Osteoblast (primary cell): ENCODE data around the gene SIL1. TPM values are rescaled to one million over a fixed set of nuclear protein-coding genes. Genes with fewer than 3 reads are reported as not detected.

Experiments used
- DNase-seq: peaks from one replicate; pipeline ENCODE4 v3.0.0; 2011; ENCODE audit warnings: low spot score, mixed read lengths; ENCODE audit not compliant: insufficient read length; ENCODE audit errors: missing footprints
- H2AFZ ChIP-seq: 2 replicates; pipeline ENCODE4 v1.6.0; 2011; ENCODE audit warnings: mild to moderate bottlenecking, low read length
- H3K27ac ChIP-seq: 2 replicates; pipeline ENCODE4 v1.5.1; 2011; ENCODE audit warnings: mild to moderate bottlenecking, low read depth, low read length, moderate library complexity
- H3K27me3 ChIP-seq: 2 replicates; pipeline ENCODE4 v1.6.0; 2012; ENCODE audit warnings: mild to moderate bottlenecking, control low read depth, inconsistent platforms, low read length, moderate library complexity; ENCODE audit not compliant: insufficient read depth
- H3K36me3 ChIP-seq: 2 replicates; pipeline ENCODE4 v1.5.1; 2011; ENCODE audit warnings: mild to moderate bottlenecking, low read length, control low read depth, moderate library complexity; ENCODE audit not compliant: insufficient read depth
- H3K4me1 ChIP-seq: 2 replicates; pipeline ENCODE4 v1.5.1; 2011; ENCODE audit warnings: mild to moderate bottlenecking, low read length, control low read depth, moderate library complexity; ENCODE audit not compliant: insufficient read depth
- H3K4me2 ChIP-seq: 2 replicates; pipeline ENCODE4 v1.6.0; 2011; ENCODE audit warnings: mild to moderate bottlenecking, low read length; ENCODE audit not compliant: insufficient read depth
- H3K4me3 ChIP-seq: fragments of 200-600 bp; sonication (generic); 3 replicates; pipeline ENCODE4 v1.5.1; 2012; ENCODE audit warnings: mild to moderate bottlenecking, low read length, inconsistent platforms; ENCODE audit not compliant: insufficient read depth
- H3K79me2 ChIP-seq: 2 replicates; pipeline ENCODE4 v1.6.0; 2012; ENCODE audit warnings: mild to moderate bottlenecking, low read length, control low read depth, inconsistent platforms; ENCODE audit not compliant: insufficient read depth
- H3K9me3 ChIP-seq: 2 replicates; pipeline ENCODE4 v1.5.1; 2011; ENCODE audit warnings: low read depth, low read length, control low read depth
- H4K20me1 ChIP-seq: 2 replicates; pipeline ENCODE4 v1.6.0; 2012; ENCODE audit warnings: mild to moderate bottlenecking, low read length, control low read depth; ENCODE audit not compliant: insufficient read depth
- CTCF ChIP-seq: IDR thresholded peaks from 2 replicates; pipeline ENCODE4 v1.5.1; 2011; ENCODE audit warnings: mild to moderate bottlenecking, low read depth, low read length, moderate library complexity; ENCODE audit errors: extremely low read depth
- total RNA-seq: library from RNA; depleted of rRNA; stranded (reverse); fragments of >200 nt; gene quantifications from 2 replicates; pipeline ENCODE4 v1.2.3, GENCODE V29; 2012

Gene SIL1
- total RNA-seq, 1 donor: 65.1 TPM

GRCh38 chr5:139130214-139130613, 68.0 kb downstream of the SIL1 start:
- peaks cover 9% of the 10 kb centered on the region for H4K20me1 ChIP-seq
- H3K36me3 ChIP-seq: peaks cover 9% of the 10 kb centered on the region
- H3K27ac ChIP-seq: no peak overlapping the region
- peaks cover 40% of the 10 kb centered on the region for H3K79me2 ChIP-seq
- DNase-seq: no peak
- TF ChIP-seq CTCF: no peak
- no peak overlapping the region for H3K4me2 ChIP-seq
- no peaks in the 10 kb centered on the region for H3K9me3 ChIP-seq
- no peaks in the 10 kb centered on the region for H3K27me3 ChIP-seq
- H3K4me3 ChIP-seq: no peak overlapping the region
- H2AFZ ChIP-seq: no peak overlapping the region
- H3K4me1 ChIP-seq: peaks cover 12% of the 10 kb centered on the region

GRCh38 chr5:139126711-139127111, 71.5 kb downstream of the SIL1 start:
- TF ChIP-seq CTCF: no peak

GRCh38 chr5:139125991-139126390, 72.2 kb downstream of the SIL1 start:
- DNase-seq: no peak
- H2AFZ ChIP-seq: no peak overlapping the region
- H3K4me2 ChIP-seq: no peak overlapping the region
- no peaks in the 10 kb centered on the region for H3K27me3 ChIP-seq
- H3K27ac ChIP-seq: no peak overlapping the region
- H3K4me3 ChIP-seq: no peak overlapping the region
- H3K36me3 ChIP-seq: peaks cover 17% of the 10 kb centered on the region
- no peak for TF ChIP-seq CTCF
- H3K9me3 ChIP-seq: no peaks in the 10 kb centered on the region
- H3K4me1 ChIP-seq: peaks cover under 1% of the 10 kb centered on the region
- H3K79me2 ChIP-seq: peaks cover 9% of the 10 kb centered on the region
- peaks cover 14% of the 10 kb centered on the region for H4K20me1 ChIP-seq

More at GRCh38 chr5:139126711-139127111, 71.5 kb downstream of the SIL1 start:
- Histone ChIP-seq H3K4me1 (peaks cover 8% of the 10 kb centered on the region), H3K27ac (no peak overlapping the region), H3K9me3 (no peaks in the 10 kb centered on the region), H3K36me3 (peaks cover 17% of the 10 kb centered on the region), H2AFZ (no peak overlapping the region), H3K79me2 (peaks cover 12% of the 10 kb centered on the region), H4K20me1 (peaks cover 14% of the 10 kb centered on the region), H3K27me3 (no peaks in the 10 kb centered on the region), H3K4me2 (no peak overlapping the region), H3K4me3 (no peak overlapping the region)
- DNase-seq: no peak

GRCh38 chr5:139124774-139125520, 73.2 kb downstream of the SIL1 start:
- Histone ChIP-seq H3K9me3 (no peaks in the 10 kb centered on the region), H3K27me3 (no peaks in the 10 kb centered on the region), H3K79me2 (peaks cover 8% of the 10 kb centered on the region), H3K27ac (no peak overlapping the region), H2AFZ (no peak overlapping the region), H3K4me3 (no peak overlapping the region), H4K20me1 (peaks cover 14% of the 10 kb centered on the region), H3K36me3 (peaks cover 27% of the 10 kb centered on the region), H3K4me2 (no peak overlapping the region), H3K4me1 (no peaks in the 10 kb centered on the region)
- no peak for TF ChIP-seq CTCF
- no peak for DNase-seq
